GM23338 (cell line): ENCODE data around the gene TMEM221.

ENCODE experiments used
- CREB1 ChIP-seq: fragments of 250-450 bp; sonication (Bioruptor Pico); IDR thresholded peaks from 2 replicates; pipeline ENCODE4 v1.5.0; 2020; ENCODE audit warnings: low read depth, mild to moderate bottlenecking, moderate library complexity
- EZH2 ChIP-seq: fragments of 200-600 bp; sonication (generic); IDR thresholded peaks from one replicate; pipeline ENCODE4 v1.8.0; 2017; ENCODE audit warnings: antibody characterized with exemption, mild to moderate bottlenecking, low read depth; ENCODE audit not compliant: unreplicated experiment
- EZH2phosphoT487 ChIP-seq: fragments of 200-600 bp; sonication (generic); IDR thresholded peaks from one replicate; pipeline ENCODE4 v1.8.1; 2018; ENCODE audit warnings: antibody characterized with exemption; ENCODE audit not compliant: unreplicated experiment
- JUNB ChIP-seq: IDR thresholded peaks from one replicate; pipeline ENCODE4 v1.6.1; 2016; ENCODE audit warnings: antibody characterized with exemption; ENCODE audit not compliant: unreplicated experiment
- NANOG ChIP-seq: IDR thresholded peaks from 2 replicates; pipeline ENCODE4 v1.6.1; 2016; ENCODE audit warnings: antibody characterized with exemption, borderline replicate concordance
- POLR2AphosphoS5 ChIP-seq: IDR thresholded peaks from 2 replicates; pipeline ENCODE4 v1.6.1; 2016; ENCODE audit warnings: antibody characterized with exemption, low read depth
- STAT1 ChIP-seq: IDR thresholded peaks from one replicate; pipeline ENCODE4 v1.6.1; 2016; ENCODE audit warnings: antibody characterized with exemption; ENCODE audit not compliant: unreplicated experiment
- ZNF114 ChIP-seq: fragments of 250-450 bp; sonication (Bioruptor Pico); IDR thresholded peaks from 2 replicates; pipeline ENCODE4 v1.5.0; 2020; ENCODE audit warnings: mild to moderate bottlenecking, moderate library complexity
- ZNF331 ChIP-seq: fragments of 250-450 bp; sonication (Bioruptor Pico); IDR thresholded peaks from 2 replicates; pipeline ENCODE4 v1.5.0; 2020; ENCODE audit warnings: low read depth, mild to moderate bottlenecking, moderate library complexity
- TF ChIP-seq, protein P1 (sequence below), 2 experiments: fragments of 200-600 bp in 1 of 2; sonication (generic) in 1 of 2; conservative IDR thresholded peaks; 2 replicates each; pipeline versions ENCODE4 v1.5.1 to v1.6.1; 2016 to 2017; ENCODE audit warnings: antibody characterized with exemption in 2 of 2, low read depth in 2 of 2, mild to moderate bottlenecking in 2 of 2, moderate library complexity in 1 of 2
- TF ChIP-seq, protein P2 (sequence below): IDR thresholded peaks from one replicate; pipeline ENCODE4 v1.6.1; 2018; ENCODE audit warnings: antibody characterized with exemption; ENCODE audit not compliant: unreplicated experiment
- TF ChIP-seq, protein P3 (sequence below): IDR thresholded peaks from 2 replicates; pipeline ENCODE4 v1.6.1; 2016; ENCODE audit warnings: antibody characterized with exemption
- TF ChIP-seq, protein P4 (sequence below): fragments of 250-450 bp; sonication (Bioruptor Pico); IDR thresholded peaks from 2 replicates; pipeline ENCODE4 v1.5.0; 2020; ENCODE audit warnings: mild to moderate bottlenecking, moderate library complexity

DNA sequence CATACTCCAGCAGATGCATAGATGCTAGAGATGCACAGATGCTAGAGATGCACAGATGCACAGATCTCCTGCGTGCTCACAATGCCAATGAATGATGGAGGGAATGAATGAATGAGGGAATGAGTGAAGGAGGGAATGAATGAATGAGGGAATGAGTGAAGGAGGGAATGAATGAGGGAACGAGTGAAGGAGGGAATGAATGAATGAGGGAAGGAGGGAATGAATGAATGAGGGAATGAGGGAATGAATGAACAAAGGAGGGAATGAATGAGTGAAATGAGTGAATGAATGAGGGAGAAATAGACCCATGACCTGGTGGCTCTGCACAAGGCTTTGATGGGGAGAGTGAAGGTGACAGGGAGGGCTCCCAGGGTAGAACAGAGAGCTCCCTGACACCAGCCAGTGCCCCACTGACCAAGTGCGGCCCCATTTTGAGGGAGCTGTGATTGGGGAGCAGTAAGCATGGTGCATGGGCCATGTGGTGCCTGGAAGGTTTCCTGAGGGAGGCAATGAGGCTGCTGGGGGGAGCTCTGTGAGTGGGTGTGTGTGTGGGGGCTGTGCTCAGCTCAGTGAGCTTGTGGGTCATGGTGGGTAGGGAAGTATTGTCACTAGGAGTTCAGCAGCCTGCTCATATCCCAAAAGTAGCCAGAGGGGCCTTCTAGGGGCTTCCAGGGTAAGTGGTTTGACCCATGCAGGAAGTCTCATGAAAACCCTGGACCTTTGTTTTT, 34.6 kb upstream of the TMEM221 start:
- TF ChIP-seq, protein P1, sequence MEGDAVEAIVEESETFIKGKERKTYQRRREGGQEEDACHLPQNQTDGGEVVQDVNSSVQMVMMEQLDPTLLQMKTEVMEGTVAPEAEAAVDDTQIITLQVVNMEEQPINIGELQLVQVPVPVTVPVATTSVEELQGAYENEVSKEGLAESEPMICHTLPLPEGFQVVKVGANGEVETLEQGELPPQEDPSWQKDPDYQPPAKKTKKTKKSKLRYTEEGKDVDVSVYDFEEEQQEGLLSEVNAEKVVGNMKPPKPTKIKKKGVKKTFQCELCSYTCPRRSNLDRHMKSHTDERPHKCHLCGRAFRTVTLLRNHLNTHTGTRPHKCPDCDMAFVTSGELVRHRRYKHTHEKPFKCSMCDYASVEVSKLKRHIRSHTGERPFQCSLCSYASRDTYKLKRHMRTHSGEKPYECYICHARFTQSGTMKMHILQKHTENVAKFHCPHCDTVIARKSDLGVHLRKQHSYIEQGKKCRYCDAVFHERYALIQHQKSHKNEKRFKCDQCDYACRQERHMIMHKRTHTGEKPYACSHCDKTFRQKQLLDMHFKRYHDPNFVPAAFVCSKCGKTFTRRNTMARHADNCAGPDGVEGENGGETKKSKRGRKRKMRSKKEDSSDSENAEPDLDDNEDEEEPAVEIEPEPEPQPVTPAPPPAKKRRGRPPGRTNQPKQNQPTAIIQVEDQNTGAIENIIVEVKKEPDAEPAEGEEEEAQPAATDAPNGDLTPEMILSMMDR (conservative IDR thresholded peaks at IDR 0.05; ENCODE audit: low read depth in 2 of 2), result no peak
- TF ChIP-seq JUNB (no peak), STAT1 (no peak), CREB1 (CRISPR knock-in tag) (no peak), POLR2AphosphoS5 (no peak), EZH2 (no peak), ZNF114 (CRISPR knock-in tag) (no peak), ZNF331 (CRISPR knock-in tag) (no peak), EZH2phosphoT487 (no peak), NANOG (no peak)
- TF ChIP-seq, protein P2, sequence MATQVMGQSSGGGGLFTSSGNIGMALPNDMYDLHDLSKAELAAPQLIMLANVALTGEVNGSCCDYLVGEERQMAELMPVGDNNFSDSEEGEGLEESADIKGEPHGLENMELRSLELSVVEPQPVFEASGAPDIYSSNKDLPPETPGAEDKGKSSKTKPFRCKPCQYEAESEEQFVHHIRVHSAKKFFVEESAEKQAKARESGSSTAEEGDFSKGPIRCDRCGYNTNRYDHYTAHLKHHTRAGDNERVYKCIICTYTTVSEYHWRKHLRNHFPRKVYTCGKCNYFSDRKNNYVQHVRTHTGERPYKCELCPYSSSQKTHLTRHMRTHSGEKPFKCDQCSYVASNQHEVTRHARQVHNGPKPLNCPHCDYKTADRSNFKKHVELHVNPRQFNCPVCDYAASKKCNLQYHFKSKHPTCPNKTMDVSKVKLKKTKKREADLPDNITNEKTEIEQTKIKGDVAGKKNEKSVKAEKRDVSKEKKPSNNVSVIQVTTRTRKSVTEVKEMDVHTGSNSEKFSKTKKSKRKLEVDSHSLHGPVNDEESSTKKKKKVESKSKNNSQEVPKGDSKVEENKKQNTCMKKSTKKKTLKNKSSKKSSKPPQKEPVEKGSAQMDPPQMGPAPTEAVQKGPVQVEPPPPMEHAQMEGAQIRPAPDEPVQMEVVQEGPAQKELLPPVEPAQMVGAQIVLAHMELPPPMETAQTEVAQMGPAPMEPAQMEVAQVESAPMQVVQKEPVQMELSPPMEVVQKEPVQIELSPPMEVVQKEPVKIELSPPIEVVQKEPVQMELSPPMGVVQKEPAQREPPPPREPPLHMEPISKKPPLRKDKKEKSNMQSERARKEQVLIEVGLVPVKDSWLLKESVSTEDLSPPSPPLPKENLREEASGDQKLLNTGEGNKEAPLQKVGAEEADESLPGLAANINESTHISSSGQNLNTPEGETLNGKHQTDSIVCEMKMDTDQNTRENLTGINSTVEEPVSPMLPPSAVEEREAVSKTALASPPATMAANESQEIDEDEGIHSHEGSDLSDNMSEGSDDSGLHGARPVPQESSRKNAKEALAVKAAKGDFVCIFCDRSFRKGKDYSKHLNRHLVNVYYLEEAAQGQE, result no peak
- TF ChIP-seq, protein P3, sequence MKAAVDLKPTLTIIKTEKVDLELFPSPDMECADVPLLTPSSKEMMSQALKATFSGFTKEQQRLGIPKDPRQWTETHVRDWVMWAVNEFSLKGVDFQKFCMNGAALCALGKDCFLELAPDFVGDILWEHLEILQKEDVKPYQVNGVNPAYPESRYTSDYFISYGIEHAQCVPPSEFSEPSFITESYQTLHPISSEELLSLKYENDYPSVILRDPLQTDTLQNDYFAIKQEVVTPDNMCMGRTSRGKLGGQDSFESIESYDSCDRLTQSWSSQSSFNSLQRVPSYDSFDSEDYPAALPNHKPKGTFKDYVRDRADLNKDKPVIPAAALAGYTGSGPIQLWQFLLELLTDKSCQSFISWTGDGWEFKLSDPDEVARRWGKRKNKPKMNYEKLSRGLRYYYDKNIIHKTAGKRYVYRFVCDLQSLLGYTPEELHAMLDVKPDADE, result no peak
- TF ChIP-seq, protein P4, sequence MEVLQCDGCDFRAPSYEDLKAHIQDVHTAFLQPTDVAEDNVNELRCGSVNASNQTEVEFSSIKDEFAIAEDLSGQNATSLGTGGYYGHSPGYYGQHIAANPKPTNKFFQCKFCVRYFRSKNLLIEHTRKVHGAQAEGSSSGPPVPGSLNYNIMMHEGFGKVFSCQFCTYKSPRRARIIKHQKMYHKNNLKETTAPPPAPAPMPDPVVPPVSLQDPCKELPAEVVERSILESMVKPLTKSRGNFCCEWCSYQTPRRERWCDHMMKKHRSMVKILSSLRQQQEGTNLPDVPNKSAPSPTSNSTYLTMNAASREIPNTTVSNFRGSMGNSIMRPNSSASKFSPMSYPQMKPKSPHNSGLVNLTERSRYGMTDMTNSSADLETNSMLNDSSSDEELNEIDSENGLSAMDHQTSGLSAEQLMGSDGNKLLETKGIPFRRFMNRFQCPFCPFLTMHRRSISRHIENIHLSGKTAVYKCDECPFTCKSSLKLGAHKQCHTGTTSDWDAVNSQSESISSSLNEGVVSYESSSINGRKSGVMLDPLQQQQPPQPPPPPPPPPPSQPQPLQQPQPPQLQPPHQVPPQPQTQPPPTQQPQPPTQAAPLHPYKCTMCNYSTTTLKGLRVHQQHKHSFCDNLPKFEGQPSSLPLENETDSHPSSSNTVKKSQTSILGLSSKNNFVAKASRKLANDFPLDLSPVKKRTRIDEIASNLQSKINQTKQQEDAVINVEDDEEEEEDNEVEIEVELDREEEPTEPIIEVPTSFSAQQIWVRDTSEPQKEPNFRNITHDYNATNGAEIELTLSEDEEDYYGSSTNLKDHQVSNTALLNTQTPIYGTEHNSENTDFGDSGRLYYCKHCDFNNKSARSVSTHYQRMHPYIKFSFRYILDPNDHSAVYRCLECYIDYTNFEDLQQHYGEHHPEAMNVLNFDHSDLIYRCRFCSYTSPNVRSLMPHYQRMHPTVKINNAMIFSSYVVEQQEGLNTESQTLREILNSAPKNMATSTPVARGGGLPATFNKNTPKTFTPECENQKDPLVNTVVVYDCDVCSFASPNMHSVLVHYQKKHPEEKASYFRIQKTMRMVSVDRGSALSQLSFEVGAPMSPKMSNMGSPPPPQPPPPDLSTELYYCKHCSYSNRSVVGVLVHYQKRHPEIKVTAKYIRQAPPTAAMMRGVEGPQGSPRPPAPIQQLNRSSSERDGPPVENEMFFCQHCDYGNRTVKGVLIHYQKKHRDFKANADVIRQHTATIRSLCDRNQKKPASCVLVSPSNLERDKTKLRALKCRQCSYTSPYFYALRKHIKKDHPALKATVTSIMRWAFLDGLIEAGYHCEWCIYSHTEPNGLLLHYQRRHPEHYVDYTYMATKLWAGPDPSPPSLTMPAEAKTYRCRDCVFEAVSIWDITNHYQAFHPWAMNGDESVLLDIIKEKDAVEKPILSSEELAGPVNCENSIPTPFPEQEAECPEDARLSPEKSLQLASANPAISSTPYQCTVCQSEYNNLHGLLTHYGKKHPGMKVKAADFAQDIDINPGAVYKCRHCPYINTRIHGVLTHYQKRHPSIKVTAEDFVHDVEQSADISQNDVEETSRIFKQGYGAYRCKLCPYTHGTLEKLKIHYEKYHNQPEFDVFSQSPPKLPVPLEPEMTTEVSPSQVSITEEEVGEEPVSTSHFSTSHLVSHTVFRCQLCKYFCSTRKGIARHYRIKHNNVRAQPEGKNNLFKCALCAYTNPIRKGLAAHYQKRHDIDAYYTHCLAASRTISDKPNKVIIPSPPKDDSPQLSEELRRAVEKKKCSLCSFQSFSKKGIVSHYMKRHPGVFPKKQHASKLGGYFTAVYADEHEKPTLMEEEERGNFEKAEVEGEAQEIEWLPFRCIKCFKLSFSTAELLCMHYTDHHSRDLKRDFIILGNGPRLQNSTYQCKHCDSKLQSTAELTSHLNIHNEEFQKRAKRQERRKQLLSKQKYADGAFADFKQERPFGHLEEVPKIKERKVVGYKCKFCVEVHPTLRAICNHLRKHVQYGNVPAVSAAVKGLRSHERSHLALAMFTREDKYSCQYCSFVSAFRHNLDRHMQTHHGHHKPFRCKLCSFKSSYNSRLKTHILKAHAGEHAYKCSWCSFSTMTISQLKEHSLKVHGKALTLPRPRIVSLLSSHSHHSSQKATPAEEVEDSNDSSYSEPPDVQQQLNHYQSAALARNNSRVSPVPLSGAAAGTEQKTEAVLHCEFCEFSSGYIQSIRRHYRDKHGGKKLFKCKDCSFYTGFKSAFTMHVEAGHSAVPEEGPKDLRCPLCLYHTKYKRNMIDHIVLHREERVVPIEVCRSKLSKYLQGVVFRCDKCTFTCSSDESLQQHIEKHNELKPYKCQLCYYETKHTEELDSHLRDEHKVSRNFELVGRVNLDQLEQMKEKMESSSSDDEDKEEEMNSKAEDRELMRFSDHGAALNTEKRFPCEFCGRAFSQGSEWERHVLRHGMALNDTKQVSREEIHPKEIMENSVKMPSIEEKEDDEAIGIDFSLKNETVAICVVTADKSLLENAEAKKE (CRISPR knock-in tag), result no peak
